ENCODE data around the gene KIFC3.

Gene KIFC3

DNA sequence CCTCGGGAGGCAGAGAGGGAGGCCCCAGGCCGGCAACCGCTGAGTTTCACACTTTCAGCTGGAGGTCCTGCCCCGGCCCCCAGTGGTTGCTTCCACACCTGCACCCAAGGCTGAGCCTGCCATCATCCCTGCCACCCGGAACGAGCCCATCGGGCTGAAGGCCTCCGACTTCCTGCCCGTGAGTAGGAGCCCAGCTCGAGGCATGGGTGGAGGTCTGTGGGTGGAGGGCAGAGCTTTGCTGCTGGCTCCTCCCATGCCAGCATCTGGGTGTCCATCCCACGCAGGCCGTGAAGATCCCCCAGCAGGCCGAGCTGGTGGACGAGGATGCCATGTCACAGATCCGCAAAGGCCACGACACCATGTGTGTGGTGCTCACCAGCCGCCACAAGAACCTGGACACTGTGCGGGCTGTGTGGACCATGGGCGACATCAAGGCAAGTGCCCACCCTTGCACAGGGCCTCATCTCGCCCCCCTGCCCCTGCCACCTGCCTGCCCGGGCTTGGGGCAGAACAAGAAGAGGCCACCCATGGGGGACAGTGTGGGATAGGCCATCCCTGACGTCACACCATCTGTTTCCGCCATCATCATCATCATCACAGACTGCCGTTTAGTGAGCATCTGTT is 47.1 kb downstream of the KIFC3 start:
- no peak overlapping the region for H3K27ac ChIP-seq (ENCODE audit: low read depth, low read length)
- H3K9ac ChIP-seq (ENCODE audit: low read depth, low read length) = no peak overlapping the region
- H3K36me3 ChIP-seq (ENCODE audit: insufficient read depth, low read length) = peaks cover 26% of the 10 kb centered on the region
- 95% methylated on average over 24 of the region's 24 CpGs for WGBS
- no peaks in the 10 kb centered on the region; the same call in 1 of the 2 replicates for H3K4me1 ChIP-seq (ENCODE audit: insufficient read depth, low read length)
- no peak overlapping the region for H3K4me3 ChIP-seq (ENCODE audit: low read length)
- no peaks in the 10 kb centered on the region for H3K27me3 ChIP-seq (ENCODE audit: insufficient read depth, low read length)
- no peaks in the 10 kb centered on the region for H3K9me3 ChIP-seq (ENCODE audit: insufficient read depth, low read depth, low read length)

DNA sequence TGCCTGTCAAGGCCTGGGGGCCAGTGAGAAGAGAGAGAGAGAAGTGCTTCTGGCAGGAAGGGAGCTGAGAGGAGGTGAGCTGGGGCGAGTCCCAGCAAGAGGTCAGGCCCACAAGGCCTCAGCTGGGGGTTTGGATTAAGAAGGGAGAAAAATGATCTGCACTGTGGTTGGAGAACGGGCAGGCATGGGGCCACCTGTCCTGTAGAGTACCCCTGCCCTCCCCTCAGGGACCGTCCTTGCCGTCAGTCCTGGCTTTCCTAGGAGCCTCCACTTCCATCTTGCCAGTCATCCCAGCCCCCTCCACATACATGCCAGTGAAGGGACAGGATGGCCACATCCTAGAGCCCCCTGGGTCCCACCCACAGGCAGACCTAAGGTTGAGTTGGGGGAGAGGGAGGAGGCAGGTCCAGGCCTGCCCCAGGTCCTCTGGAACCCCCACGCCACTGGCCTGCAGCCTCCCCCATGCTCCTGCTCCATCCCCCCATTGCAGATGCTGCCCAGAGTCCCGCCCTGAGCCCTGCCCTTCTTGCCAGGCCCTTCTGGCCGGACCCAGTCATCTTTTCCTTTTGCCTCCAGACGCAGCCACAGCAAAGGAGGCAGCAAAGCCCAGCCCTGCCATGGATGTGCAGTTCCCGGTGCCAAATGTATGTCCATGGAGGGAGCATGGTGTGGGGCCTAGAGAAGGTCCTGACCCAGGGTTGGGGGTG is 47.8 kb downstream of the KIFC3 start:
- Histone ChIP-seq H3K4me3 (ENCODE audit: low read length) (no peak overlapping the region), H3K9ac (ENCODE audit: low read depth, low read length) (no peak overlapping the region), H3K27ac (ENCODE audit: low read depth, low read length) (no peak overlapping the region), H3K4me1 (ENCODE audit: insufficient read depth, low read length) (no peaks in the 10 kb centered on the region; the same call in 1 of the 2 replicates), H3K27me3 (ENCODE audit: insufficient read depth, low read length) (no peaks in the 10 kb centered on the region), H3K9me3 (ENCODE audit: insufficient read depth, low read depth, low read length) (no peaks in the 10 kb centered on the region), H3K36me3 (ENCODE audit: insufficient read depth, low read length) (peaks cover 26% of the 10 kb centered on the region)
- 83% methylated on average over 9 of the region's 9 CpGs for WGBS

DNA sequence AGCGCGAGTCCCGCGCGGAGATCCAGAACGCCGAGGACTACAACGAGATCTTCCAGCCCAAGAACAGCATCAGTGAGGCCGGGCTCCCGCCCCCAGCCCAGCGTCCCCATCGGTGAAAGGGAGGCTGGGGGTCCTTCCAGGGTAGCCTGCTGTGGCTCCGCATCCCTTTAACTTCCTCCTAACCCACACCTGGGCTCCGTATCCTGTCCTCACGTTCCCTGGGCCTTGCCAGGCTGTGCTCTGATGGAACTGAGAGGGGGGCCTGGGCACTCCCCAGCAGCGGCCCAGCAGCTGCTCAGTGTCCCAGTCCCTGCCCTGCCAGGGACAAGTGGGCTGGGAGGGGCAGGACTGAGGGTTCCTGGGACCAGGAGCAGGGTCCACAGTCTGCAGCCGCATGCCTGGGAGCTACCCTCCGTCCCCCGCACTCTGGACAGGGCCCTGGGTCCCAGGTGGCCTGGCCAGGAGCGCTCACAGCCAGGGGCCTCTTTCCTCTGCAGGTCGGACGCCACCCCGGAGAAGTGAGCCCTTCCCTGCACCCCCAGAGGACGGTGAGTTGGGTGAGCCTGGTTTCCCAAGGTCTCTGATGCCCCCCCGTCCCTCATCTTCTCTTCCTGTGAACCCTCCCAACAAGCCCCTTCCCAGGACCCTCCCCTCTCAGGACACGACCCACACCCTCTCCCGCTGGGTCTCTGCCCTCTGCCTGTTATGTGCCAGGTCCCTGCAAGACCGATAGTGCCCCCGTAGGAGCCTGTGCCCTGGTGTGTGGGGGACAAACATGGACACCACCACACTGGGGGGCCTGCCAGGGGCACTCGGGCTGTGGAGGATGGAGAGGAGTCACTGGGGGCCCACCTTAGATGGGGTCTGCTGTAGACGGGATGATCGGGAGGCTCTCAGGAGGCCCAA is 48.6 kb downstream of the KIFC3 start:
- Histone ChIP-seq H3K36me3 (ENCODE audit: insufficient read depth, low read length) (peaks cover 26% of the 10 kb centered on the region), H3K4me1 (ENCODE audit: insufficient read depth, low read length) (no peaks in the 10 kb centered on the region; the same call in 1 of the 2 replicates), H3K27me3 (ENCODE audit: insufficient read depth, low read length) (no peaks in the 10 kb centered on the region), H3K9ac (ENCODE audit: low read depth, low read length) (no peak overlapping the region), H3K4me3 (ENCODE audit: low read length) (no peak overlapping the region), H3K9me3 (ENCODE audit: insufficient read depth, low read depth, low read length) (no peaks in the 10 kb centered on the region), H3K27ac (ENCODE audit: low read depth, low read length) (no peak overlapping the region)
- WGBS = 95% methylated on average over 32 of the region's 32 CpGs

DNA sequence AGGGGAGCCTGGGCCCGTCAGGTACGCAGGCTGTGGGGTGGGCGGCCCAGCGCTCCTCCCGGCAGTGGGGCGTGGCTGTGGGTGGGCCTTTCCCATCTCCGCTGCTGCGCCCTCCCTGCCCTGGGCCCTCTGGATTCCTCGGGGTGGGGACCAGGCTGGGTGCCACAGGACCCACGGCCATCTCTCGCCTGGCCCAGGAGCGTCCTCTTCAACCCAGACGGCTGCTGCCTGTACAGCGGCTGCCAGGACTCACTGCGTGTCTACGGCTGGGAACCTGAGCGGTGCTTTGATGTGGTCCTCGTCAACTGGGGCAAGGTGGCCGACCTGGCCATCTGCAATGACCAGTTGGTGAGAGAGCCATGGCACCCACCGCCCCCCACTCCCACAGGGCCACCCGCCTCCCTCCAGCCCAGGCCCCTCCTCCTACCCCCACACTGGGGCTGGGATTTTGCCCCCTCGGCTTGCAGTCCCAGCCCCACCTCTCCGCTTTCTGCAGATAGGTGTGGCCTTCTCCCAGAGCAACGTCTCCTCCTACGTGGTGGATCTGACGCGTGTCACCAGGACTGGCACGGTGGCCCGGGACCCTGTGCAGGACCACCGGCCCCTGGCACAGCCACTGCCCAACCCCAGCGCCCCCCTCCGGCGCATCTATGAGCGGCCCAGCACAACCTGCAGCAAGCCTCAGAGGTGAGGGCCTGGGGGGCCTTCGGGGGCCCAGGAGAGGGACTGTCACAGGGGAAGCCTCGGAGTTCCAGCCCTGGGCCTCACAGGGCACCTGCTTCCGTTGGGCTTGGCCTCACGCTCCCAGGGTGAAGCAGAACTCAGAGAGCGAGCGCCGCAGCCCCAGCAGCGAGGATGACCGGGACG is 49.5 kb downstream of the KIFC3 start:
- H3K9me3 ChIP-seq (ENCODE audit: insufficient read depth, low read depth, low read length) = no peaks in the 10 kb centered on the region
- H3K27ac ChIP-seq (ENCODE audit: low read depth, low read length) = no peak overlapping the region
- no peaks in the 10 kb centered on the region for H3K27me3 ChIP-seq (ENCODE audit: insufficient read depth, low read length)
- no peak overlapping the region for H3K9ac ChIP-seq (ENCODE audit: low read depth, low read length)
- H3K4me1 ChIP-seq (ENCODE audit: insufficient read depth, low read length) = no peaks in the 10 kb centered on the region; the same call in 1 of the 2 replicates
- no peak overlapping the region for H3K4me3 ChIP-seq (ENCODE audit: low read length)
- WGBS = 91% methylated on average over 44 of the region's 44 CpGs
- peaks cover 26% of the 10 kb centered on the region for H3K36me3 ChIP-seq (ENCODE audit: insufficient read depth, low read length)

DNA sequence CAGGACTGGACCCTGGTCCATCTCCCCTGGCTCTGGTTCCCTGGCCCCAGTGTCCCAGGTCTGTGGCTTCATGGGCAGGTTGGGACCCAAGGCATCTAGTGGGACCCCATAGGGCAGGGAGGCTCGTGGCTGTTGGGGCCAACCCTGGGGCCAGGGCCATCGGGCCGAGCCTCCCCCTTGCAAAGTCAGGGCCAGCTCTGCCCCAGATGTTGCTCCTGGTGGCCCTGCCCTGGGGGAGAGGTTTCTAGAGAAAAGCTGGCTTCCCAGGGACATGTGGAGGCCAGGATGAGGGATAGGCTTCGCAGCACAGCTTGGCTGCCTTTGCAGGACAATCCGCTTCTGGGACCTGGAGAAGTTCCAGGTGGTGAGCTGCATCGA is 50.1 kb downstream of the KIFC3 start:
- peaks cover 26% of the 10 kb centered on the region for H3K36me3 ChIP-seq (ENCODE audit: insufficient read depth, low read length)
- no peak overlapping the region for H3K4me3 ChIP-seq (ENCODE audit: low read length)
- H3K27ac ChIP-seq (ENCODE audit: low read depth, low read length) = no peak overlapping the region
- H3K9ac ChIP-seq (ENCODE audit: low read depth, low read length) = no peak overlapping the region
- no peaks in the 10 kb centered on the region for H3K27me3 ChIP-seq (ENCODE audit: insufficient read depth, low read length)
- 91% methylated on average over 6 of the region's 6 CpGs for WGBS
- H3K4me1 ChIP-seq (ENCODE audit: insufficient read depth, low read length) = no peaks in the 10 kb centered on the region
- no peaks in the 10 kb centered on the region for H3K9me3 ChIP-seq (ENCODE audit: insufficient read depth, low read depth, low read length)

DNA sequence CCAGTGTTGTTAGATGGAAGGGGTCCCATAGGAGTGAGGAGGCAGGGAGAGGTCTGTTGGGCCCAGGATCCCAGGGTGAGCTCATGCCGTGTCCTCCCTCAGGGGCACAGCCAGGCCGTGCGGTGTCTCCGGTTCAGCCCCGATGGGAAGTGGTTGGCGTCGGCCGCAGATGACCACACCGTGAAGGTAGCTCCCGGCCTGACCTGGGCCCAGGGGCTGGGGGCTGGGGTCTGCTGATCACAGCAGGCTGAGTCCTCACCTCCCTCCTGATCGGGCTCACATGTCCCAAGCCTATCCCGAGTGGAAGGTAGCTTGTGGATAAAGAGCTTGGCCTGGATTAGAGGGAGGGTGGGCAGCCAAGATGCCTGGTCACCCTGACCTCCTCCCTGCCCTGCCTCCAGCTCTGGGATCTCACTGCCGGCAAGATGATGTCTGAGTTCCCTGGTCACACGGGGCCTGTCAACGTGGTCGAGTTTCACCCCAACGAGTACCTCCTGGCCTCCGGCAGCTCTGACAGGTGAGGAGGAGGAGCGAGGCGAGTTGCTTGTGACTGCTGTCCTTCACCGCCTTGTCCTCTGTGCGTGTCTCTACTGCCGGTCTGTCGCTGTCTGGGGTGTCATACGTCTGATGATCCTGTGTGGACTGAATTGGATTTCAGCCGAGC is 50.6 kb downstream of the KIFC3 start:
- Histone ChIP-seq H3K36me3 (ENCODE audit: insufficient read depth, low read length) (peaks cover 25% of the 10 kb centered on the region), H3K27ac (ENCODE audit: low read depth, low read length) (no peak overlapping the region), H3K9me3 (ENCODE audit: insufficient read depth, low read depth, low read length) (no peaks in the 10 kb centered on the region), H3K4me3 (ENCODE audit: low read length) (no peak overlapping the region), H3K27me3 (ENCODE audit: insufficient read depth, low read length) (no peaks in the 10 kb centered on the region), H3K4me1 (ENCODE audit: insufficient read depth, low read length) (no peaks in the 10 kb centered on the region), H3K9ac (ENCODE audit: low read depth, low read length) (no peak overlapping the region)
- 94% methylated on average over 26 of the region's 26 CpGs for WGBS

DNA sequence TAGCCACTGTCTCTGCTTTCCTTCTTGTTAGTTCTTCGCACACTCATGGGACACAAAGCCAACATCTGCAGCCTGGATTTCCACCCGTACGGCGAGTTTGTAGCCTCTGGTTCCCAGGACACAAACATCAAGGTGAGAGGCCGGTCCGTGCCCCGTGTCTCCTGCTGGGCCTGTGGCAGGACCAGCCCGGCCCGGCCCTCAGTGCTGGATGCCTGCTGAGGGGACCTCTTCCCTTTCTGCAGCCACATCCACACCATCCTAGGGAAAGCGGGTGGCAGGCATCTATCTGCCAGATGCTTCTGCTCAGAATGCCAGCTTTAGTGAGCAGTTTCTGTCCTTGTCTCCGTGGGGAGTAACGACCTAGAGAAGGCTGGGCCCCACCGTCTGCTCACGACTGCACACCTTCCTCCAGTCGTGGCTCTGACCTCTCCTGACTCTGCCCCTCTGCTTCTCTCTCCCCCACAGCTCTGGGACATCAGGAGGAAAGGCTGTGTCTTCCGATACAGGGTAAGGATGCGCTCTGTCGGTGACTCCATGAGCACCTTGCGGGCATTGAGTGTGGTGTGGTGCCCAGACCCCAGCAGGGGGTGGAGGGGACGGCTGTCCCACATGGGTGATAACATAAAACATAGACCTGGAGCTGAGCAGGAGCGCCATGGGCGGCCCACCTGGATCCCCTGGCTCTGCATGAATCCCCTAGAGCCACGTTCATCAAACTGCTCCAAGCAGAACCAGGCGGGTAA is 51.3 kb downstream of the KIFC3 start:
- Histone ChIP-seq H3K4me1 (ENCODE audit: insufficient read depth, low read length) (no peaks in the 10 kb centered on the region), H3K36me3 (ENCODE audit: insufficient read depth, low read length) (peaks cover 21% of the 10 kb centered on the region), H3K4me3 (ENCODE audit: low read length) (no peak overlapping the region), H3K27me3 (ENCODE audit: insufficient read depth, low read length) (no peaks in the 10 kb centered on the region), H3K27ac (ENCODE audit: low read depth, low read length) (no peak overlapping the region), H3K9ac (ENCODE audit: low read depth, low read length) (no peak overlapping the region), H3K9me3 (ENCODE audit: insufficient read depth, low read depth, low read length) (no peaks in the 10 kb centered on the region)
- 94% methylated on average over 24 of the region's 24 CpGs for WGBS

DNA sequence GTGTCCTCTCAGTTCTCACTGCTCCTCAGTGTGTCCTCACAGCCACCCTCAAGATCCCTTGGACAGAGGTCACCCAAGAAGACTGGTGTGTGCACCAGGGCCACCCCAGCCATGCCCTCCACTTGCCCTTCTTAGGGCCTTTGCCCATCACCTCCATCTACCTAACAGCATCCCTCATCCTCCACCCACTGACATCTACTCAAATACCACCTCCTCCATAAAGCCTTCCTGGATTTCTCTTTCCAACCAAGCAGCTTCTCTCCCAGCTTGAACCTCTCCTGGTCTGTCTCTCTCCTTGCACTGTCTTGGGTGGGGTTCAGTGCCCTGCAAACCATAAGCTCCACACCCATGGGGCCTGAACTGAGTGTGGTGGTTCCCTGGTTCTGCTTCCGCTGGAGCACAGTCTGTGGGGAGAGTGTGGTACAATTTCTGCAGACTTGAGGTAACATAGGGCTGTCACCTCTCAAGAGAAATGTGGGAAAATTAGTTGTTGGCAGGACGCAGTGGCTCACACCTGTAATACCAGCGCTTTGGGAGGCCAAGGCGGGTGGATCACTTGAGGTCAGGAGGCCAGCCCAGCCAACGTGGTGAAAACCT is 52.3 kb downstream of the KIFC3 start:
- H3K4me1 ChIP-seq (ENCODE audit: insufficient read depth, low read length) = no peaks in the 10 kb centered on the region
- no peaks in the 10 kb centered on the region for H3K9me3 ChIP-seq (ENCODE audit: insufficient read depth, low read depth, low read length)
- no peak overlapping the region for H3K27ac ChIP-seq (ENCODE audit: low read depth, low read length)
- no peaks in the 10 kb centered on the region for H3K27me3 ChIP-seq (ENCODE audit: insufficient read depth, low read length)
- no peak overlapping the region for H3K9ac ChIP-seq (ENCODE audit: low read depth, low read length)
- H3K4me3 ChIP-seq (ENCODE audit: low read length) = no peak overlapping the region
- WGBS = 87% methylated on average over 5 of the region's 5 CpGs
- H3K36me3 ChIP-seq (ENCODE audit: insufficient read depth, low read length) = peaks cover 14% of the 10 kb centered on the region

DNA sequence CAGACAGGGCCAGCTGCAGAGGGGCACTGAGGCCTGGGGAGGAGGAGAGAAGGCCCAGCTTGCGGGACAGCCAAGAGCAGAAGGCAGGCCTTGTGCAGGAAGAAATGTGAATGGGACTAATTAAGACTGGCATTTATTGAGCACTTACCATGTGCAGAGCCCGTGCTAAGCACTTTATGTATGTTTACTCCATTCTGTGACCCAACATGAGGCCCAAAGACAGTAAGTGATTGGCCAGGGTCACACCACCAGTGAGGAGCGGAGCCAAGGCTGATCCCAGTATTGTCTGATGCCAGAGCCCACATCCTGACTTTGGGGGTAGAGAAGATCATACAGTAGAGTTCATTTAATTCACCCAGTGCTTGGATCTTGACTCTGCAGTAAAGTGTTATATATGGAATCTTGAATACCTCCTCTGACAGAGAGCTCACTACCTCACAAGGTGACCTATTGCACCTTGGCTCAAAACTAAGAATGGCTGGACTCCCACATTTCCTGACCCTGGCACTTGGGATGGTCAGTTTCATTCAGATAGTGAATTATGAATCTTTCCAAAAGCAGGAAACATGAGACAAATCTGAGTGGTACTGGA is 53.1 kb downstream of the KIFC3 start:
- WGBS = 92% methylated on average over 3 of the region's 3 CpGs
- Histone ChIP-seq H3K4me1 (ENCODE audit: insufficient read depth, low read length) (no peaks in the 10 kb centered on the region), H3K36me3 (ENCODE audit: insufficient read depth, low read length) (peaks cover 14% of the 10 kb centered on the region), H3K9me3 (ENCODE audit: insufficient read depth, low read depth, low read length) (no peaks in the 10 kb centered on the region), H3K9ac (ENCODE audit: low read depth, low read length) (no peak overlapping the region), H3K4me3 (ENCODE audit: low read length) (no peak overlapping the region), H3K27ac (ENCODE audit: low read depth, low read length) (no peak overlapping the region), H3K27me3 (ENCODE audit: insufficient read depth, low read length) (no peaks in the 10 kb centered on the region)

Data from HUES64 (cell line).